Measurements from ENCODE around the gene SELENOF.
A peak's percentile ranks its signal among the peaks of the same experiment; 100 is the strongest.

Gene SELENOF

GRCh38 chr1:86861424-86861823 lies 52.5 kb downstream of the SELENOF start:
- no peak for DNase-seq
- Histone ChIP-seq H2BK5ac (ENCODE audit: low read length) (no peak overlapping the region), H3K79me1 (ENCODE audit: low read length) (no peaks in the 10 kb centered on the region), H3K27ac (ENCODE audit: low read depth, low read length) (no peak overlapping the region), H3K4me2 (ENCODE audit: low read length) (no peak overlapping the region), H3K4me1 (ENCODE audit: control insufficient read depth, low read depth, low read length) (no peaks in the 10 kb centered on the region), H3K23ac (ENCODE audit: low read length) (no peak overlapping the region), H2BK15ac (replicated peaks; ENCODE audit: low read depth) (no peak overlapping the region), H3K36me3 (ENCODE audit: control insufficient read depth, insufficient read depth, low read length) (no peaks in the 10 kb centered on the region), H3K79me2 (ENCODE audit: control insufficient read depth, insufficient read depth, low read length) (no peaks in the 10 kb centered on the region), H2BK120ac (ENCODE audit: low read depth, low read length) (no peak overlapping the region), H3K27me3 (ENCODE audit: insufficient read depth, low read length, poor library complexity) (no peaks in the 10 kb centered on the region), H4K8ac (ENCODE audit: low read depth, low read length) (no peak overlapping the region), H3K56ac (ENCODE audit: low read length) (no peak overlapping the region), H3K18ac (ENCODE audit: low read length) (no peak overlapping the region), H3K4me3 (ENCODE audit: low read length) (no peak overlapping the region), H3K4ac (ENCODE audit: low read depth, low read length) (no peak overlapping the region), H2AK5ac (ENCODE audit: low read length) (no peak overlapping the region), H3K9ac (ENCODE audit: low read length) (no peak overlapping the region), H4K5ac (ENCODE audit: low read length) (no peak overlapping the region)
- WGBS (ENCODE audit: extremely low coverage, insufficient coverage, low lambda C conversion rate): no CpG with 5 or more reads among the region's 1 CpG

DNA sequence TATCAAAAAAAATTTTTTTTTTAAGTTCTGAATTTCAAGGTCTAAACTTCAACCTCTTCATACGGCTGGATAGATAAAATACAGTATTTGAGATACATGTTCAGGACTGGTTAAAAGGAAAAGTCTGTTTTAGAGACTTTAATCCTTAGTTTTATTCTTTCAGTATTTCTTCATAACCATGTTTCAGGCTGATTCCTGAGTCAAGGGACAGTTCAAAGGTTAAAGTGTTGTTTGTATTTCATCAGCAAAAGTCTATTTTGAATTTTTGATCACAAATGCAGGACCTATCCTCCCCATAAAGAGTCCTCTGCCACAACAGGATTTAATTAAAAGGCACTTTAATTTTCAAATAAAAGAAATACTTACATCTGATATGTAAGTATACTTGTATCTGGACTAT lies 53.5 kb downstream of the SELENOF start:
- H2BK15ac ChIP-seq (replicated peaks; ENCODE audit: low read depth): no peak overlapping the region
- no peaks in the 10 kb centered on the region for H3K79me2 ChIP-seq (ENCODE audit: control insufficient read depth, insufficient read depth, low read length)
- H3K4ac ChIP-seq (ENCODE audit: low read depth, low read length): no peak overlapping the region
- no peak overlapping the region for H4K5ac ChIP-seq (ENCODE audit: low read length)
- H3K4me2 ChIP-seq (ENCODE audit: low read length): no peak overlapping the region
- no peaks in the 10 kb centered on the region for H3K79me1 ChIP-seq (ENCODE audit: low read length)
- no peak overlapping the region for H2AK5ac ChIP-seq (ENCODE audit: low read length)
- no peaks in the 10 kb centered on the region for H3K36me3 ChIP-seq (ENCODE audit: control insufficient read depth, insufficient read depth, low read length)
- no peaks in the 10 kb centered on the region for H3K4me1 ChIP-seq (ENCODE audit: control insufficient read depth, low read depth, low read length)
- DNase-seq: no peak
- H3K18ac ChIP-seq (ENCODE audit: low read length): no peak overlapping the region
- no peak overlapping the region for H3K4me3 ChIP-seq (ENCODE audit: low read length)
- no CpG with 5 or more reads among the region's 1 CpG for WGBS (ENCODE audit: extremely low coverage, insufficient coverage, low lambda C conversion rate)
- H2BK120ac ChIP-seq (ENCODE audit: low read depth, low read length): no peak overlapping the region
- no peak overlapping the region for H2BK5ac ChIP-seq (ENCODE audit: low read length)
- H3K27ac ChIP-seq (ENCODE audit: low read depth, low read length): no peak overlapping the region
- no peak overlapping the region for H3K56ac ChIP-seq (ENCODE audit: low read length)
- H4K8ac ChIP-seq (ENCODE audit: low read depth, low read length): no peak overlapping the region
- no peaks in the 10 kb centered on the region for H3K27me3 ChIP-seq (ENCODE audit: insufficient read depth, low read length, poor library complexity)
- no peak overlapping the region for H3K9ac ChIP-seq (ENCODE audit: low read length)
- H3K23ac ChIP-seq (ENCODE audit: low read length): no peak overlapping the region

GRCh38 chr1:86860020-86860419 lies 53.9 kb downstream of the SELENOF start:
- Histone ChIP-seq H3K36me3 (ENCODE audit: control insufficient read depth, insufficient read depth, low read length) (no peaks in the 10 kb centered on the region), H3K56ac (ENCODE audit: low read length) (no peak overlapping the region), H2BK15ac (replicated peaks; ENCODE audit: low read depth) (no peak overlapping the region), H3K4ac (ENCODE audit: low read depth, low read length) (no peak overlapping the region), H4K8ac (ENCODE audit: low read depth, low read length) (no peak overlapping the region), H3K4me1 (ENCODE audit: control insufficient read depth, low read depth, low read length) (no peaks in the 10 kb centered on the region), H2BK120ac (ENCODE audit: low read depth, low read length) (no peak overlapping the region), H3K4me3 (ENCODE audit: low read length) (no peak overlapping the region), H3K79me2 (ENCODE audit: control insufficient read depth, insufficient read depth, low read length) (no peaks in the 10 kb centered on the region), H3K4me2 (ENCODE audit: low read length) (no peak overlapping the region), H3K18ac (ENCODE audit: low read length) (no peak overlapping the region), H2BK5ac (ENCODE audit: low read length) (no peak overlapping the region), H3K23ac (ENCODE audit: low read length) (no peak overlapping the region), H2AK5ac (ENCODE audit: low read length) (no peak overlapping the region), H3K27me3 (ENCODE audit: insufficient read depth, low read length, poor library complexity) (no peaks in the 10 kb centered on the region), H3K9ac (ENCODE audit: low read length) (no peak overlapping the region), H4K5ac (ENCODE audit: low read length) (no peak overlapping the region), H3K79me1 (ENCODE audit: low read length) (no peaks in the 10 kb centered on the region), H3K27ac (ENCODE audit: low read depth, low read length) (no peak overlapping the region)
- WGBS (ENCODE audit: extremely low coverage, insufficient coverage, low lambda C conversion rate): no CpG with 5 or more reads among the region's 2 CpGs
- peak; percentile 43 for DNase-seq

- no peak for DNase-seq
- no peak overlapping the region for H2BK120ac ChIP-seq (ENCODE audit: low read depth, low read length)
Measured at GRCh38 chr1:86858524-86859261, 55.2 kb downstream of the SELENOF start.

GRCh38 chr1:86856196-86856595 lies 57.7 kb downstream of the SELENOF start:
- Histone ChIP-seq H3K79me1 (ENCODE audit: low read length) (no peaks in the 10 kb centered on the region), H2BK5ac (ENCODE audit: low read length) (no peak overlapping the region), H3K4me2 (ENCODE audit: low read length) (no peak overlapping the region), H3K4me3 (ENCODE audit: low read length) (no peak overlapping the region), H3K4me1 (ENCODE audit: control insufficient read depth, low read depth, low read length) (no peaks in the 10 kb centered on the region), H3K9ac (ENCODE audit: low read length) (no peak overlapping the region), H3K36me3 (ENCODE audit: control insufficient read depth, insufficient read depth, low read length) (no peaks in the 10 kb centered on the region), H2AK5ac (ENCODE audit: low read length) (no peak overlapping the region), H4K5ac (ENCODE audit: low read length) (no peak overlapping the region), H3K27me3 (ENCODE audit: insufficient read depth, low read length, poor library complexity) (no peaks in the 10 kb centered on the region), H3K79me2 (ENCODE audit: control insufficient read depth, insufficient read depth, low read length) (no peaks in the 10 kb centered on the region), H3K56ac (ENCODE audit: low read length) (no peak overlapping the region), H3K18ac (ENCODE audit: low read length) (no peak overlapping the region), H3K27ac (ENCODE audit: low read depth, low read length) (no peak overlapping the region), H4K8ac (ENCODE audit: low read depth, low read length) (no peak overlapping the region), H3K4ac (ENCODE audit: low read depth, low read length) (no peak overlapping the region), H2BK15ac (replicated peaks; ENCODE audit: low read depth) (no peak overlapping the region), H2BK120ac (ENCODE audit: low read depth, low read length) (no peak overlapping the region), H3K23ac (ENCODE audit: low read length) (no peak overlapping the region)
- no peak for DNase-seq
- WGBS (ENCODE audit: extremely low coverage, insufficient coverage, low lambda C conversion rate): no CpG with 5 or more reads among the region's 6 CpGs

More at GRCh38 chr1:86858524-86859261, 55.2 kb downstream of the SELENOF start:
- no CpG with 5 or more reads among the region's 3 CpGs for WGBS (ENCODE audit: extremely low coverage, insufficient coverage, low lambda C conversion rate)
- Histone ChIP-seq H3K4me3 (ENCODE audit: low read length) (no peak overlapping the region), H2BK15ac (replicated peaks; ENCODE audit: low read depth) (no peak overlapping the region), H3K4me2 (ENCODE audit: low read length) (no peak overlapping the region), H3K23ac (ENCODE audit: low read length) (no peak overlapping the region), H4K5ac (ENCODE audit: low read length) (no peak overlapping the region), H3K27ac (ENCODE audit: low read depth, low read length) (no peak overlapping the region), H2BK5ac (ENCODE audit: low read length) (no peak overlapping the region), H3K4ac (ENCODE audit: low read depth, low read length) (no peak overlapping the region), H3K18ac (ENCODE audit: low read length) (no peak overlapping the region), H3K9ac (ENCODE audit: low read length) (no peak overlapping the region), H3K56ac (ENCODE audit: low read length) (no peak overlapping the region), H3K79me1 (ENCODE audit: low read length) (no peaks in the 10 kb centered on the region), H3K27me3 (ENCODE audit: insufficient read depth, low read length, poor library complexity) (no peaks in the 10 kb centered on the region), H2AK5ac (ENCODE audit: low read length) (no peak overlapping the region), H3K79me2 (ENCODE audit: control insufficient read depth, insufficient read depth, low read length) (no peaks in the 10 kb centered on the region), H4K8ac (ENCODE audit: low read depth, low read length) (no peak overlapping the region), H3K36me3 (ENCODE audit: control insufficient read depth, insufficient read depth, low read length) (no peaks in the 10 kb centered on the region), H3K4me1 (ENCODE audit: control insufficient read depth, low read depth, low read length) (no peaks in the 10 kb centered on the region)

DNA sequence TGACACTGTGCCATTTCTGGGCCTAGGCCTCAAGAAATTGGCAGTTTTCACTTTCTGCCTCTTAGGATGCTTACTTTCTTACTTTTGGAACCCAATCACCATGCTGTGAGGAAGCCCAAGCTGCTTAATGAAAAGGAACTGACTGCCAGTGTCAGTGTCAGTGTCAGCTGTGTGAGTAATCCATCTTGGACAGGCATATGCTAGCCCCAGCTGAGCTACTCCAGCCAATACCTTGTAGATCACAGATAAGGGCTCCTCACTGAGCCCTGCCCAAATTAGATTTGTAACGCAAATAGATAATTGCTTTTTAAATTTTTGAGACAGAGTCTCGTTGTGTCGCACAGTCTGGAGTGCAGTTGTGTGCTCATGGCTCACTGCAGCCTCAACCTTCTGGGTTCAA lies 59.6 kb downstream of the SELENOF start:
- Histone ChIP-seq H4K5ac (ENCODE audit: low read length) (no peak overlapping the region), H3K9ac (ENCODE audit: low read length) (no peak overlapping the region), H2BK120ac (ENCODE audit: low read depth, low read length) (no peak overlapping the region), H4K8ac (ENCODE audit: low read depth, low read length) (no peak overlapping the region), H3K36me3 (ENCODE audit: control insufficient read depth, insufficient read depth, low read length) (no peaks in the 10 kb centered on the region), H3K27ac (ENCODE audit: low read depth, low read length) (no peak overlapping the region), H3K56ac (ENCODE audit: low read length) (no peak overlapping the region), H3K4me1 (ENCODE audit: control insufficient read depth, low read depth, low read length) (no peaks in the 10 kb centered on the region), H2BK15ac (replicated peaks; ENCODE audit: low read depth) (no peak overlapping the region), H3K4me2 (ENCODE audit: low read length) (no peak overlapping the region), H3K4ac (ENCODE audit: low read depth, low read length) (no peak overlapping the region), H3K18ac (ENCODE audit: low read length) (no peak overlapping the region), H3K27me3 (ENCODE audit: insufficient read depth, low read length, poor library complexity) (no peaks in the 10 kb centered on the region), H3K23ac (ENCODE audit: low read length) (no peak overlapping the region), H3K79me2 (ENCODE audit: control insufficient read depth, insufficient read depth, low read length) (no peaks in the 10 kb centered on the region), H2AK5ac (ENCODE audit: low read length) (no peak overlapping the region), H3K4me3 (ENCODE audit: low read length) (no peak overlapping the region), H3K79me1 (ENCODE audit: low read length) (no peaks in the 10 kb centered on the region), H2BK5ac (ENCODE audit: low read length) (no peak overlapping the region)
- DNase-seq: no peak
- WGBS (ENCODE audit: extremely low coverage, insufficient coverage, low lambda C conversion rate): no CpG with 5 or more reads among the region's 3 CpGs

Measured in mesendoderm (in vitro differentiated cells).